ENCODE data around the gene PTPN5. TPM values are rescaled to one million over a fixed set of nuclear protein-coding genes. Genes with fewer than 3 reads are reported as not detected.

The PTPN5 gene
- total RNA-seq, 1 experiment from 2014 or later: not detected

DNA sequence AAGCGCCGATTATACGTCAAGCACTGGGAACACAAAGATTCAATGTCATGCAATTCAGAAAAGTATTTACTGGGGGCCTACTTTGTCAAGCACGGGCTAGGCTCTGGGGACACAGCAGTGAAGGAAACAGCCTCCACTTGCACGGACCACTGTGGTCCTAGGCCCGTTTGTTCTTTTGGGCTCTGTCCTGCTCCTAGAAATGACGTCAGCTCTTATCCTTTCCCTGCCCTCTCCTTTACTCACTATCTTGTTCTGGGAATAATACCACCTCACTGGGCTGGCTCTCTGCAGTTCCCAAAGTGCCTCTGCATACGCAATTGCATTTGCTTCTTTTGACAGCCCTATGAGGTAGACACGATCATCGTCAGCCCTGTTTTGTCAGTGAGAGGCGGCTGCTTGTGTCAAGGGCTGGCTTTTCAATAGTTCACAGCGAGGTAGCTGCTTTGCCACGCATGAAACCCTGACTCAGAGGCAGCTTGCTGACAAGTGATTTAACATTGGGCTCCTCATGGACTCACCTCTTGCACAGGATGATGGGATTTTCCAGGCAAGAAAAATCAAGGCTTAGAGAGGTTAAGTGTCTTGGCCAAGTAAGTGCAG lies 42.7 kb downstream of the PTPN5 start:
- TF ChIP-seq TCF7L2 (IDR thresholded peaks at IDR 0.05; ENCODE audit: low read depth, low read length) (no peak), SIN3A (IDR thresholded peaks at IDR 0.05; ENCODE audit: borderline replicate concordance, insufficient read depth, low read depth, low read length) (no peak), POLR2AphosphoS5 (IDR thresholded peaks at IDR 0.05; ENCODE audit: low read depth, low read length) (no peak)
- TF ChIP-seq, protein P1, sequence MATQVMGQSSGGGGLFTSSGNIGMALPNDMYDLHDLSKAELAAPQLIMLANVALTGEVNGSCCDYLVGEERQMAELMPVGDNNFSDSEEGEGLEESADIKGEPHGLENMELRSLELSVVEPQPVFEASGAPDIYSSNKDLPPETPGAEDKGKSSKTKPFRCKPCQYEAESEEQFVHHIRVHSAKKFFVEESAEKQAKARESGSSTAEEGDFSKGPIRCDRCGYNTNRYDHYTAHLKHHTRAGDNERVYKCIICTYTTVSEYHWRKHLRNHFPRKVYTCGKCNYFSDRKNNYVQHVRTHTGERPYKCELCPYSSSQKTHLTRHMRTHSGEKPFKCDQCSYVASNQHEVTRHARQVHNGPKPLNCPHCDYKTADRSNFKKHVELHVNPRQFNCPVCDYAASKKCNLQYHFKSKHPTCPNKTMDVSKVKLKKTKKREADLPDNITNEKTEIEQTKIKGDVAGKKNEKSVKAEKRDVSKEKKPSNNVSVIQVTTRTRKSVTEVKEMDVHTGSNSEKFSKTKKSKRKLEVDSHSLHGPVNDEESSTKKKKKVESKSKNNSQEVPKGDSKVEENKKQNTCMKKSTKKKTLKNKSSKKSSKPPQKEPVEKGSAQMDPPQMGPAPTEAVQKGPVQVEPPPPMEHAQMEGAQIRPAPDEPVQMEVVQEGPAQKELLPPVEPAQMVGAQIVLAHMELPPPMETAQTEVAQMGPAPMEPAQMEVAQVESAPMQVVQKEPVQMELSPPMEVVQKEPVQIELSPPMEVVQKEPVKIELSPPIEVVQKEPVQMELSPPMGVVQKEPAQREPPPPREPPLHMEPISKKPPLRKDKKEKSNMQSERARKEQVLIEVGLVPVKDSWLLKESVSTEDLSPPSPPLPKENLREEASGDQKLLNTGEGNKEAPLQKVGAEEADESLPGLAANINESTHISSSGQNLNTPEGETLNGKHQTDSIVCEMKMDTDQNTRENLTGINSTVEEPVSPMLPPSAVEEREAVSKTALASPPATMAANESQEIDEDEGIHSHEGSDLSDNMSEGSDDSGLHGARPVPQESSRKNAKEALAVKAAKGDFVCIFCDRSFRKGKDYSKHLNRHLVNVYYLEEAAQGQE (IDR thresholded peaks at IDR 0.05; ENCODE audit: insufficient read depth in 1 of 2, low read depth in 2 of 2, low read length in 1 of 2): no peak
- TF ChIP-seq, protein P2, sequence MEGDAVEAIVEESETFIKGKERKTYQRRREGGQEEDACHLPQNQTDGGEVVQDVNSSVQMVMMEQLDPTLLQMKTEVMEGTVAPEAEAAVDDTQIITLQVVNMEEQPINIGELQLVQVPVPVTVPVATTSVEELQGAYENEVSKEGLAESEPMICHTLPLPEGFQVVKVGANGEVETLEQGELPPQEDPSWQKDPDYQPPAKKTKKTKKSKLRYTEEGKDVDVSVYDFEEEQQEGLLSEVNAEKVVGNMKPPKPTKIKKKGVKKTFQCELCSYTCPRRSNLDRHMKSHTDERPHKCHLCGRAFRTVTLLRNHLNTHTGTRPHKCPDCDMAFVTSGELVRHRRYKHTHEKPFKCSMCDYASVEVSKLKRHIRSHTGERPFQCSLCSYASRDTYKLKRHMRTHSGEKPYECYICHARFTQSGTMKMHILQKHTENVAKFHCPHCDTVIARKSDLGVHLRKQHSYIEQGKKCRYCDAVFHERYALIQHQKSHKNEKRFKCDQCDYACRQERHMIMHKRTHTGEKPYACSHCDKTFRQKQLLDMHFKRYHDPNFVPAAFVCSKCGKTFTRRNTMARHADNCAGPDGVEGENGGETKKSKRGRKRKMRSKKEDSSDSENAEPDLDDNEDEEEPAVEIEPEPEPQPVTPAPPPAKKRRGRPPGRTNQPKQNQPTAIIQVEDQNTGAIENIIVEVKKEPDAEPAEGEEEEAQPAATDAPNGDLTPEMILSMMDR (IDR thresholded peaks at IDR 0.05): no peak
- intact Hi-C loops (cut with micrococcal nuclease; ENCODE audit: unreplicated experiment) (no loop called here), in situ Hi-C loops (cut with HindIII; ENCODE audit: low pct_unique_long_range_greater_than_20kb, low sequenced_read_pairs) (no loop called here)
- Histone ChIP-seq H3K4me3 (ENCODE audit: low read depth in 2 of 2, low read length in 2 of 2) (no peak overlapping the region), H3K9me3 (ENCODE audit: control insufficient read depth, insufficient read depth, low read depth, low read length) (no peaks in the 10 kb centered on the region), H3K27ac (ENCODE audit: low read length) (no peak overlapping the region), H3K36me3 (ENCODE audit: control insufficient read depth, insufficient read depth, low read length) (no peaks in the 10 kb centered on the region), H3K27me3 (ENCODE audit: control insufficient read depth, insufficient read depth, low read length) (no peaks in the 10 kb centered on the region), H3K4me1 (ENCODE audit: control insufficient read depth, insufficient read depth, low read length) (peaks cover 3% of the 10 kb centered on the region; the same call in 1 of the 2 replicates)
- ATAC-seq (no peak), DNase-seq (ENCODE audit: low read depth, low spot score) (no peak)
- POLR2A ChIA-PET: no interaction called here
- CTCF ChIA-PET: interaction anchor here (0.9 kb wide), 1 partner anchor 27 kb away, joined by 3 read pairs; no protein-coding TSS in a partner anchor
- no TSS peak for BruUV-seq (replicated peaks)

GRCh38 chr11:18745251-18745650 lies 46.3 kb downstream of the PTPN5 start:
- TF ChIP-seq, protein P1 (IDR thresholded peaks at IDR 0.05; ENCODE audit: insufficient read depth in 1 of 2, low read depth in 2 of 2, low read length in 1 of 2): no peak
- TF ChIP-seq, protein P2 (IDR thresholded peaks at IDR 0.05): no peak
- no peak for TF ChIP-seq SIN3A (IDR thresholded peaks at IDR 0.05; ENCODE audit: borderline replicate concordance, insufficient read depth, low read depth, low read length)
- TF ChIP-seq POLR2AphosphoS5 (IDR thresholded peaks at IDR 0.05; ENCODE audit: low read depth, low read length): no peak
- no peak for TF ChIP-seq TCF7L2 (IDR thresholded peaks at IDR 0.05; ENCODE audit: low read depth, low read length)
- ATAC-seq (no peak), DNase-seq (ENCODE audit: low read depth, low spot score) (no peak)
- Histone ChIP-seq H3K4me3 (ENCODE audit: low read depth in 2 of 2, low read length in 2 of 2) (no peak overlapping the region), H3K36me3 (ENCODE audit: control insufficient read depth, insufficient read depth, low read length) (no peaks in the 10 kb centered on the region), H3K9me3 (ENCODE audit: control insufficient read depth, insufficient read depth, low read depth, low read length) (no peaks in the 10 kb centered on the region), H3K4me1 (ENCODE audit: control insufficient read depth, insufficient read depth, low read length) (peaks cover 3% of the 10 kb centered on the region; the same call in 1 of the 2 replicates), H3K27ac (ENCODE audit: low read length) (no peak overlapping the region), H3K27me3 (ENCODE audit: control insufficient read depth, insufficient read depth, low read length) (no peaks in the 10 kb centered on the region)
- ChIA-PET CTCF (interaction anchor here (2.5 kb wide), 1 partner anchor 20 kb away, joined by 7 read pairs; no protein-coding TSS in a partner anchor), POLR2A (no interaction called here)
- intact Hi-C loops (cut with micrococcal nuclease; ENCODE audit: unreplicated experiment): no loop called here
- BruUV-seq (replicated peaks): no TSS peak
- in situ Hi-C loops (cut with HindIII; ENCODE audit: low pct_unique_long_range_greater_than_20kb, low sequenced_read_pairs): no loop called here
